ENCODE results near the gene SLC26A1.

DNA sequence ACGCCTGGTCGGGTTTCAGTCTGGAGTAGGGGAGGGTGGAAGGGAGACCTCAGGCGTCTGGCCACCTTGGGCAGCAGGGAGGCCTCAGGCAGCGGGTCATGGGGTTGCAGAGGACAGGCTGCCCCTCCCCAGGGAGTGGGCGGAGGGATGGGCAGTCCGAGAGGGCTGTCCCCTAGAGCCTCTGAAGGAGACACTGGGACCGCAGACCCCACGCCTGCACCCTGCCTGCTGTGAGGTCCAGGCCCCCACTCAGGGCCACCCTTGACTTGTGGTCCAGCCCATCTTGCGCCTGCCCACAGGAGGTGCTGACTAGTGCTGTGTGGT lies 34.7 kb upstream of the SLC26A1 start:
- TF ChIP-seq CTCF (IDR thresholded peaks at IDR 0.05) (no peak), POLR2A (IDR thresholded peaks at IDR 0.05) (no peak), EP300 (IDR thresholded peaks at IDR 0.05) (no peak)

Data from tibial nerve (tissue), 4 donors.